Activated naive CD4-positive, alpha-beta T cell (primary cell): ENCODE measurements around the gene CDK5RAP2.
"Not testable (repeated sequence)": the region's sequence is repeated elsewhere in the genome, so short reads cannot be mapped to it uniquely, and the experiment has no call there.

Source experiments
- DNase-seq, 4 experiments: peaks; one replicate each; lab custom pipeline; 2025; lab: John Stamatoyannopoulos, UW

Gene CDK5RAP2

GRCh38 chr9:120513825-120514396 lies 66.1 kb downstream of the CDK5RAP2 start:
- no peak for DNase-seq

- DNase-seq, result no peak
Measured at GRCh38 chr9:120510816-120511215, 69.2 kb downstream of the CDK5RAP2 start.

GRCh38 chr9:120507936-120508510 lies 71.9 kb downstream of the CDK5RAP2 start:
- DNase-seq, result no peak

GRCh38 chr9:120505186-120505585 lies 74.8 kb downstream of the CDK5RAP2 start:
- no peak for DNase-seq

GRCh38 chr9:120500733-120501132 lies 79.2 kb downstream of the CDK5RAP2 start:
- no peak for DNase-seq

- DNase-seq, result not testable (repeated sequence)
Measured at GRCh38 chr9:120497865-120498264, 82.1 kb downstream of the CDK5RAP2 start.

GRCh38 chr9:120496438-120496837 lies 83.5 kb downstream of the CDK5RAP2 start:
- DNase-seq, result not testable (repeated sequence)

GRCh38 chr9:120490888-120491595 lies 88.9 kb downstream of the CDK5RAP2 start:
- DNase-seq, result no peak

GRCh38 chr9:120486835-120487234 lies 93.1 kb downstream of the CDK5RAP2 start:
- no peak for DNase-seq

GRCh38 chr9:120486347-120486746 lies 93.6 kb downstream of the CDK5RAP2 start:
- no peak for DNase-seq

GRCh38 chr9:120485788-120486187 lies 94.2 kb downstream of the CDK5RAP2 start:
- DNase-seq, result no peak

GRCh38 chr9:120484162-120484561 lies 95.8 kb downstream of the CDK5RAP2 start:
- DNase-seq, result no peak

- DNase-seq, result no peak
Measured at GRCh38 chr9:120482424-120483186, 97.4 kb downstream of the CDK5RAP2 start.

- DNase-seq, result no peak
Measured at GRCh38 chr9:120481846-120482245, 98.1 kb downstream of the CDK5RAP2 start.

- DNase-seq, result no peak
Measured at GRCh38 chr9:120481248-120481647, 98.7 kb downstream of the CDK5RAP2 start.

- DNase-seq, result no peak
Measured at GRCh38 chr9:120480707-120481106, 99.3 kb downstream of the CDK5RAP2 start.

GRCh38 chr9:120478208-120478607 lies 101.8 kb downstream of the CDK5RAP2 start:
- no peak for DNase-seq

GRCh38 chr9:120477534-120478001 lies 102.4 kb downstream of the CDK5RAP2 start:
- no peak for DNase-seq

- no peak for DNase-seq
Measured at GRCh38 chr9:120475341-120475740, 104.6 kb downstream of the CDK5RAP2 start.

- no peak for DNase-seq
Measured at GRCh38 chr9:120474591-120475243, 105.2 kb downstream of the CDK5RAP2 start.

GRCh38 chr9:120473608-120474007 lies 106.4 kb downstream of the CDK5RAP2 start:
- DNase-seq, result no peak
